Naive B cell (primary cell): Measurements from ENCODE around the gene RPL23. TPM values are rescaled to one million over a fixed set of nuclear protein-coding genes. Genes with fewer than 3 reads are reported as not detected.

ENCODE experiments used
- ATAC-seq, 2 donors: fragments of 150-1000 bp; cut with Tn5 transposase; 2 replicates each; pipeline ENCODE4 v1.10.0; 2021; ENCODE audit warnings: low read depth in 2 of 2, mild to moderate bottlenecking in 2 of 2, moderate library complexity in 2 of 2
- DNase-seq: peaks from one replicate; pipeline ENCODE4 v3.0.0; 2022
- H3K27ac Mint-ChIP-seq, 6 donors: one replicate each; pipeline ENCODE4 v1.8.0; 2020 to 2022; ENCODE audit warnings: mild to moderate bottlenecking in 6 of 6, mixed read lengths in 6 of 6, moderate library complexity in 5 of 6, inconsistent platforms in 2 of 6
- H3K27me3 Mint-ChIP-seq, 3 donors: one replicate each; pipeline ENCODE4 v1.8.0; 2021 to 2022; ENCODE audit warnings: mixed read lengths in 3 of 3, mild to moderate bottlenecking in 1 of 3
- H3K36me3 Mint-ChIP-seq, 2 donors: one replicate each; pipeline ENCODE4 v1.8.0; 2020 to 2022; ENCODE audit warnings: mixed read lengths in 2 of 2, inconsistent platforms in 1 of 2, mild to moderate bottlenecking in 1 of 2
- H3K4me1 Mint-ChIP-seq, 3 donors: one replicate each; pipeline ENCODE4 v1.8.0; 2020 to 2022; ENCODE audit warnings: mixed read lengths in 3 of 3, inconsistent platforms in 1 of 3, mild to moderate bottlenecking in 1 of 3, moderate library complexity in 1 of 3
- H3K4me3 Mint-ChIP-seq, 8 donors: one replicate each; pipeline ENCODE4 v1.8.0; 2020 to 2022; ENCODE audit warnings: mild to moderate bottlenecking in 8 of 8, mixed read lengths in 8 of 8, moderate library complexity in 8 of 8, inconsistent platforms in 2 of 8
- H3K9me3 Mint-ChIP-seq, 7 donors: one replicate each; pipeline ENCODE4 v1.8.0; 2020 to 2022; ENCODE audit warnings: mixed read lengths in 7 of 7, mild to moderate bottlenecking in 5 of 7, inconsistent platforms in 2 of 7, moderate library complexity in 1 of 7
- polyA plus RNA-seq, 6 donors: library from polyadenylated mRNA; unstranded; fragments of 300-500 nt; fragmentation: Illumina TruSeq; gene quantifications; one replicate each; pipeline ENCODE4 v1.2.3, GENCODE V29; 2021; ENCODE audit warnings: low read depth in 6 of 6

The RPL23 gene
- polyA plus RNA-seq, 6 donors from 2014 or later = 798 to 1,720 (median 1,485) TPM

GRCh38 chr17:38848939-38849605 is 4.4 kb downstream of the RPL23 start:
- H3K9me3 Mint-ChIP-seq = no peaks in the 10 kb centered on the region
- H3K27me3 Mint-ChIP-seq = no peaks in the 10 kb centered on the region
- peaks cover 14 to 21% of the 10 kb centered on the region in 2 donors for H3K36me3 Mint-ChIP-seq
- ATAC-seq (no peak), DNase-seq (no peak)
- peaks cover 37 to 40% (median 38%) of the 10 kb centered on the region in 3 donors for H3K4me1 Mint-ChIP-seq
- H3K27ac Mint-ChIP-seq = peak overlapping the region in 5 of 6 donors; percentile 12 to 66 (median 39)
- peak overlapping the region in 1 of 8 donors; percentile 55 for H3K4me3 Mint-ChIP-seq

GRCh38 chr17:38848557-38848891 is 5.0 kb downstream of the RPL23 start:
- Mint-ChIP-seq H3K4me3 (no peak overlapping the region), H3K27ac (peak overlapping the region in 2 of 6 donors; percentile 35 to 57), H3K4me1 (peaks cover 33 to 34% (median 34%) of the 10 kb centered on the region in 3 donors), H3K9me3 (no peaks in the 10 kb centered on the region), H3K36me3 (peaks cover 14 to 21% of the 10 kb centered on the region in 2 donors), H3K27me3 (no peaks in the 10 kb centered on the region)
- ATAC-seq (no peak), DNase-seq (no peak)

DNA sequence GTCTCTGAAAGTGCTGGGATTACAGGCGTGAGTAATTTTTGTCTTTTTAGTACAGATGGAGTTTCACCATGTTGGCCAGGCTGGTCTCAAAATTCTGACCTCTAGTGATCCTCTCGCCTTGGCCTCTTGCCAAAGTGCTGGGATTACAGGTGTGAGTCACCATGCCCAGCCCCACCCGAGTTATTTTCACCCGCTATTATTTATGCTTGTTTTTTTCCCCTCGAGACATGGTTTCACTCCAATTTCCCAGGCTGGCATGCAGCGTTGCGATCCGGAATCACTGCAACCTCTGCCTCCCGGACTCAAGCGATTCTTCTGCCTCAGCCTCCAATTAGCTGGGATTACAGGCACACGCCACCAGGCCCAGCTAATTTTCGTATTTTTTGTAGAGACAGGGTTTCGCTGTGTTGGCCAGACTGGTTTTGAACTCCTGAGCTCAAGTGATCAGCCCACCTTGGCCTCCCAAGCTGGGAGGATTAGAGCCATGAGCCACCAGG is 9.2 kb downstream of the RPL23 start:
- no peak for DNase-seq
- no peak for ATAC-seq
- H3K27me3 Mint-ChIP-seq = no peaks in the 10 kb centered on the region
- peaks cover 0 to 6% of the 10 kb centered on the region in 2 donors for H3K36me3 Mint-ChIP-seq
- H3K4me1 Mint-ChIP-seq = peaks cover 0 to 4% (median 0%) of the 10 kb centered on the region in 3 donors
- no peak overlapping the region for H3K4me3 Mint-ChIP-seq
- H3K9me3 Mint-ChIP-seq = no peaks in the 10 kb centered on the region
- no peak overlapping the region for H3K27ac Mint-ChIP-seq

GRCh38 chr17:38825762-38826247 is 27.7 kb downstream of the RPL23 start:
- no peak for ATAC-seq
- Mint-ChIP-seq H3K4me3 (peak overlapping the region; percentile 89 to 100 (median 98)), H3K9me3 (peaks cover 0 to 1% (median 0%) of the 10 kb centered on the region in 7 donors), H3K27me3 (no peaks in the 10 kb centered on the region), H3K27ac (peak overlapping the region; percentile 98 to 100 (median 100)), H3K4me1 (peaks cover 19 to 33% (median 31%) of the 10 kb centered on the region in 3 donors), H3K36me3 (peaks cover 0 to 4% of the 10 kb centered on the region in 2 donors)
- no peak for DNase-seq

DNA sequence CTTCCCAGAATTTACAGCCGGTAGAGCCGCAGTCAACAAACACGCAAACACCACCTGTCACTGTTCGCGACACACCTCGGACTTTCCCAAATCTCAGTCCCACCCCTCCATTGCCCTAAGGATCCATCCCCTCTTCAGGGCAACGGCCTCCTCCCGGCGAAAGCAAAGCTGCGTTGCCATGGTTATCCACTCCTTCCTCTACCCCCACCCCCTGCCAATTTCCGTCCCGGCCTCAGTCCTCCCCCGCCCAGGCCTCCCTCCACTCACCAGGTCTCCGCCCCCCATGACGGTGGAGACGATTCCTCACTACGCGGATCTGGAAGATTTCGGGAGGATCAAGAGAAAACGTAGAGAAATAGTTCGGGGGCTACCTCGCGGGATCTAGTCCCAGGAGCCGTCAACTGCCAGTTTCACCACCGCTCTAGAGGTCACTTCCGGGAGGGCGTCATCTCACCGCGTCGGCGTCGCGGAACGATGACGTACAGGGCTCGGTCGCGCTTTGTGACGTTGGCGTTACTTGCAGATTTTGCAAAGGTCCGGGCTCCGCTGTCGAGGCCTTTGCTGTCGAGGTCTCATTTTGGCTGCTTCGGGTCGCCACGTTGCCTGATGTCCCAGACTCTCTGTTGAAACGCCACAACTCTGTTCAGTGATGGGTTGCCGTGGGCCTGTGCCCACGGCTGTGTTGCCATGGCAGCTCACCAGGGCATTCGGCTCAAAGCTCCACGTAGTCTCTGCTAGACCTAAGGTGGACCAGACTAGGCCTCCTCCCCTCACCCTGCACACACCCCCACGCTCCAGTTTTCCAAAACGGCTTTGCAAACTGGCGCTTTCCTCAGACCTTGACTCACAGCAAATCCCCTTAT is 28.4 kb downstream of the RPL23 start, which contains the start of gene CWC25:
CWC25 (minus strand) TSS at position 423 of the 863 bp plus-strand sequence; CDS start at position 285, 138 bp downstream.
- H3K27me3 Mint-ChIP-seq = no peaks in the 10 kb centered on the region
- H3K4me1 Mint-ChIP-seq = peaks cover 21 to 37% (median 37%) of the 10 kb centered on the region in 3 donors
- DNase-seq = peak; percentile 97

DNA sequence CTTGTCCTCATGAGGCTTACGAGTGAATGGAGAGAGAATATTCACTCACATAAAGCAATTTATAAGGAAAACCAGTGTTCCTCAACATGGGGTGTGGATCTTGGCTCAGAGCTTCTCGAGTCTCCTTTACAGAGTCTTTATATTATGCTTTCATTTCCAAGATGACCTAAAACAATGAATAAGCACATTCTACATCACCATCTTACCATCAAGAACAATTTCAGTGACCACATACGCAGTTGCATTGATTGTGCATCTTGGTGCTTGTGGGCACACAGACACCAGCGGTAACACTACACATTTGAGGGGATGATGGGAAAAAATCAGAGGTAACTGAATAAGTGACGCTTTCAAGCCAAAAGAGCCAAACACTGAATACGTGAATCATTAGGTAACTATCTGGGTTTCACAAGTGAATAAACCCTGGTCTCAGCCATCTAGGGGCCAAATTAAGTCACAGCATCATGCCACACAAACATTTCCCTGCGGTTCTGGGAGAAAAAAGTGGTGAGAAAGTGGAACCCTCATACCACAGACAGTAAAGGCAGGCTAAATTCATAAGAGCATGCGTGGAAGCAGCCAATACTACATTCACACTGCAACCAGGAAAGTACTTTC is 37.8 kb downstream of the RPL23 start:
- no peak for DNase-seq
- Mint-ChIP-seq H3K27me3 (no peaks in the 10 kb centered on the region), H3K27ac (peak overlapping the region in 1 of 6 donors; percentile 40), H3K36me3 (peaks cover 5 to 17% of the 10 kb centered on the region in 2 donors), H3K4me1 (peaks cover 1 to 10% (median 3%) of the 10 kb centered on the region in 3 donors), H3K9me3 (no peaks in the 10 kb centered on the region), H3K4me3 (no peak overlapping the region)
- peak in 1 of 2 donors; percentile 30 for ATAC-seq

More for the DNA sequence above, 28.4 kb downstream of the RPL23 start, which contains the start of gene CWC25:
- peak; percentile 84 for ATAC-seq
- Mint-ChIP-seq H3K9me3 (peaks cover 0 to 1% (median 0%) of the 10 kb centered on the region in 7 donors), H3K36me3 (peaks cover 0 to 9% of the 10 kb centered on the region in 2 donors), H3K4me3 (peak within 1 kb of the TSS; percentile 89 to 100 (median 98)), H3K27ac (peak within 1 kb of the TSS; percentile 98 to 100 (median 100))

DNA sequence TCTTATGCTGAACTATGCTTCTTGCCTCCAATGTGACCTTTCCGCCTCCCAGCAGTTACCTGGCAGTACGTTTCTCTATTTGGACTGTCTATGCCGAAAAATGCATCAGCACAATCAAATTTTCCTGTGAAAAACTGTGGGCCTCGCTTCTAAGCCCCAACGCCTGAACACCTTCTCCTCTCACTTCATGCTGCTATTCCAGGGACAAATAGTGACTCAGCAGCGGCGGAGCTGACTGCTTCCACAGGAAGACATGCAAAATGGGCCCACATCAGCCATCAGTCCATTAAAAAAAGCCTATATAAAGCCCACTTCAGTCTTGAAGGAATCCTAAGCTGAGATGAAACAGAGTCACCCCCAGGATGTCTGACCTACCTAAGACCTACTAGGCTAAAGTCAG is 43.7 kb downstream of the RPL23 start:
- Mint-ChIP-seq H3K27me3 (no peaks in the 10 kb centered on the region), H3K27ac (no peak overlapping the region), H3K36me3 (peaks cover 12 to 33% of the 10 kb centered on the region in 2 donors), H3K9me3 (no peaks in the 10 kb centered on the region), H3K4me1 (peaks cover 0 to 5% (median 2%) of the 10 kb centered on the region in 3 donors), H3K4me3 (no peak overlapping the region)
- ATAC-seq = no peak
- DNase-seq = no peak

DNA sequence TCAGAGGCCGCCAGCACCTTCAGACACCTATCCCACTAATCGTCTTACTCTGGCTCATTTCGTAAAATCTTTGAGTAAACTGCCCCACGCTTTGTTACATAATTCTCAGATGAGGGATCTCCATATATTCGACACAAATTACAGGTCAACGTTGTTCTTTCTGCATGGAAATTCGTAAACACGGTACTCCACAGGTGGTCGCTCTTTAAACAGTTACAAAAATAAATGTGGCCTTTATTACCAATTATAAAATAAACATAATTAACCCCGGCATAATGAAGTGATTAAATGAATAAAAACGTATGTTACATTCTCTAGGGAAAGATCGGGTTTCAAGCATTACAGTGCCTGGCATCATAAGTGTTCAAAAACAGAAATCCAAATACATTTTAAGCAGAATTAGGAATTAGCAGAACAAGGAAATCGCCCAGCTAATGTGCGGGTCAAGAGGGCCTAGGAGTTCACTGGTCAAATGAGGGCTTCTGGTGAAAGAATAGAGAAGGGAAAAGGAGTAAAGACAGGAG is 53.2 kb downstream of the RPL23 start:
- peaks cover 6 to 17% of the 10 kb centered on the region in 2 donors for H3K36me3 Mint-ChIP-seq

DNA sequence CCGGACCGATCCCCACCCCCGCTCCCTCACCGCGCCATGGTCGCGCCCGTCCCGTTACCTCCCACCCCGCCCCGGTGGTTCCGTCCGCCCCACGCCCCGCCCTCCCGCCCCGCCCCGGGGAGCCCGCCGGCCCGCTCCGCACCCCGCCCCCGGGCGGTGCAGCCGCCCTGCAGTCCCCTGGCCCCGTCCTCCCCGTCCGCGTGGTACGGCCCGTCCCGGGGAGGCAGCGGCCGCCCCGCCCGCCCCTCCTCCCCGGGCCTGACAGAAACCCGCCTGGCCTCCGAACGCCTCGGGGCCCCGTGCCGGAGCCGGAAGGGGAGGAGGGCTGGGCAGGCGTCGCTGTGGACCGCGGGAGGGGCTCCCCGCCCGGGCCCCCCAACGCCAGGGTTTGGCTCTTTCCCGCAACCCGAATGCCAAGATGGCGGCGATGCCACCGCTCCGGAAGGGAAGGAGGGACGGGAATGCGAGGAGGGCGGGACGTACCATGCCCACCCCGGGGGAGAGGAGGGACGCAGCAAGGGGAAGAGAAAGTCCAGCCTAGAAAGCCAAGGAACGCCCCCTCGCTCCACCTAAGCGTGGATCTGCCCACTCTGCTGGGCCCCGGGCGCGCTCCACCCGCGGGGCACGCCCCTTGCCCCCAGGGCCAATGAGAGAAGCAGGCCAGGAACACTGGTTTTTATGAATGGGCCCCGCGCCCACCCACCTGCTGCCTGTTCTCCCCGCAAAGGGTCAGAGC is 53.9 kb downstream of the RPL23 start, which contains the start of gene PIP4K2B:
PIP4K2B (minus strand) TSS at position 56 of the 736 bp plus-strand sequence. CDS start 132 bp downstream, outside the sequence.
- Mint-ChIP-seq H3K4me1 (peaks cover 32 to 39% (median 34%) of the 10 kb centered on the region in 3 donors), H3K9me3 (no peaks in the 10 kb centered on the region), H3K36me3 (peaks cover 6 to 17% of the 10 kb centered on the region in 2 donors), H3K27me3 (no peaks in the 10 kb centered on the region), H3K4me3 (peak within 1 kb of the TSS; percentile 87 to 98 (median 96)), H3K27ac (peak within 1 kb of the TSS; percentile 75 to 96 (median 91))
- peak; percentile 89 for DNase-seq
- peak; percentile 79 for ATAC-seq

More for the DNA sequence above, 53.2 kb downstream of the RPL23 start:
- H3K27ac Mint-ChIP-seq = peak overlapping the region; percentile 38 to 94 (median 76)
- H3K27me3 Mint-ChIP-seq = no peaks in the 10 kb centered on the region
- H3K9me3 Mint-ChIP-seq = no peaks in the 10 kb centered on the region
- peak overlapping the region; percentile 80 to 98 (median 90) for H3K4me3 Mint-ChIP-seq
- DNase-seq (no peak), ATAC-seq (no peak)
- peaks cover 32 to 39% (median 34%) of the 10 kb centered on the region in 3 donors for H3K4me1 Mint-ChIP-seq

DNA sequence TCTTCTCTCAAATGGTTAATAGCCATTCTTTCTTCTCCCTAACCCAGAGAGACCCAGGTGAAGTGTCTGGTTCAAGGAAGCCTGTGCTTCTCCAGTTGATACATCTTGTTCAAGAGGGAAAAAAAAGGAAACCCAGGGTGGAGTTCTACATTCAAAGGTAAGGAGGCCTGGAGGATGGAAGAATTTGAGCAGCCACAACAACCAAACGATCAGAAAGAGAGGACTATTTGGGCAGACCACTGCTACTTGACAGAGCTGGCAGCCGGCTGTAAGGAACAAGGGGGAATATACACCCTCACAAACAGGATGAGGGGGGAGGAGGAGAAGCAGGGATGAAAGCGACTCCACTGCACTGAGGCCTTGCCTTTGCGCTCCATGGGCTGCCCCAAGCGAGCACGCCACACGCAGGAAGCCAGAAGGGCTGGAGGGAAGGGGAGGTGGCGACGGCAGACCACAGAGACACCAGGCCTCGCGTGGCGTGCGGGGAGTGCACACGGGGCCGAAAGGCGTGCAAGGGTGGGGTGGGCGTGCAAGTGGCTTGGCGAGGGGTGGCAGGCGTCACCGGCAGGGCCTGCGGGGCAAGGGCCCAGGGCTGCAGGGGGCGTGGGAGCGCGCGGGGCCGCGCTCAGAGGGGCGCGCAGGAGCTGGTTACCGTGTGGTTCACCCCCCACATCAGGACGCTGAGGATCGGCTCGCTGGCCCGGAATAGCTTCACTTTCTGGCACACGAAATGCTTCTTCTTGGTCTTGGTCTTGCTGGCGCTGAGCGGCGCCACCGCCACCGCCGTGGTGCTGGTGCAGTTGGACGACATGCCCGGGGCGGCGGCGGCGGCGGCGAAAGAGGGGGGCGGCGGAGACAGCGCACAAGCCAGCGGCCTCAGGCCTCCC is 54.7 kb downstream of the RPL23 start:
- DNase-seq (no peak), ATAC-seq (peak; percentile 30 to 34)
- Mint-ChIP-seq H3K27me3 (no peaks in the 10 kb centered on the region), H3K4me1 (peaks cover 35 to 45% (median 42%) of the 10 kb centered on the region in 3 donors), H3K4me3 (peak overlapping the region; percentile 87 to 98 (median 96)), H3K27ac (peak overlapping the region; percentile 75 to 96 (median 90)), H3K36me3 (peaks cover 6 to 14% of the 10 kb centered on the region in 2 donors), H3K9me3 (no peaks in the 10 kb centered on the region)
